GM19467 (cell line): Measurements from ENCODE around the gene TDRD1.

Source experiments
- ATAC-seq: cut with Tn5 transposase; IDR thresholded peaks from one replicate; pipeline ENCODE4 v1.9.1; 2021; ENCODE audit warnings: mild to moderate bottlenecking, moderate library complexity; ENCODE audit not compliant: unreplicated experiment

The TDRD1 gene

GRCh38 chr10:114174695-114175188, 4.4 kb upstream of the TDRD1 start:
- no peak for ATAC-seq

DNA sequence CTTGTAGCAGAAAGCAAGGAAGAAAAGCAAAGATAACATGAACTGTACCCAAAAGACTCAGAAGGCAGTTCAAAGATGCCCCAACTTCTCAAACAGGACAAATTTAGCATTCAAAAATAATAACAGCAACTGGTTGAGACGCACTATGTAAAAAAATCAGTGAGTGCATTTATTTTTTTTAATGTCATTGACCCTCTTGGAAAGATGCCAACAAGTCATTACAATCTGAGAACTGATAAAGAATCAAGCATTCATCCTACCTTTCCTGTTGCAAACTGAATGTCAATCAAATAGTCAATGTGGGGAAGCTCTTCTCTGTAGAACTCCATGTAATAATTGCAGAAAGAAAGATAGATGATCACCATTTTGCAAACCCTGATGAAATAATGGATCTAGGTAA, 3.5 kb upstream of the TDRD1 start:
- no peak for ATAC-seq

DNA sequence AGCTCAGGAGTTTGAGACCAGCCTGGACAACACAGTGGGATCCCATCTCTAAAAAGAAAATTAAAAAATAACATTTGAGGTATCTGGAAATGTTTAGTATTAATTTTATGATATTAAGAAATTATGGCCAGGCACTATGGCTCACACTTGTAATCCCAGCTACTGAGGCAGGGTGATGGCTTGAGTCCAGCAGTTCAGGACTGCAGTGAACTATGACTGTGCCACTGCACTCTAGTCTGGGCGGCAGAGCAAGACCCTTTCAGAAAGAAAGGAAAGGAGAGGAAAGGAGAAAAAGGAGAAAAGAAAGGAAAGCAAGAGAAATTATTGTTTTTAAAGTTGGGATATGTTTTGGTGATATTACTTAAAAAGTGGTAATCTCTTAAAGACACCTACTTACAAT, 2.6 kb upstream of the TDRD1 start:
- ATAC-seq = no peak

DNA sequence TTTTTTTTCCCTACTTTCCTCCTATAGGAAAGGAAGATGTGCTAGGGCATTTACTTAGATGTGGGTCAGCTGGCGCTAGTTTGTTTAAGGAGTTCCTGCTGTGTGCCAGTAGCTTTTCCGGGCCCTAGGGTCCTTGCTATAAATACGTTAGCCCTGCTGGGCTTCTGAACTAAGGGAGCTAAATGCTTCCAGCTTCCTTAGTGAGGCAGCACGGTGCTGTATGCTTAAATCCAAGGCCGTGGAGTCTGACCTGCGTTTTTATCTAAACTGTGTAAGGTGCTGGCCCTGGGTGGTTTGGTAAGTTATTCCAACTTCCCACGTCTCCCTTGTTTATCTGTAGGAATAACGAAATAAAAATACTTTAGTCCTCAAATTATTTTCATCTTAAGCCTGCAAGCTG, 594 bp downstream of the TDRD1 start:
- ATAC-seq = no peak

- no peak for ATAC-seq
Observed at GRCh38 chr10:114180937-114181336, 1.8 kb downstream of the TDRD1 start.

GRCh38 chr10:114181971-114182370, 2.8 kb downstream of the TDRD1 start:
- no peak for ATAC-seq

GRCh38 chr10:114183563-114183962, 4.4 kb downstream of the TDRD1 start:
- no peak for ATAC-seq

DNA sequence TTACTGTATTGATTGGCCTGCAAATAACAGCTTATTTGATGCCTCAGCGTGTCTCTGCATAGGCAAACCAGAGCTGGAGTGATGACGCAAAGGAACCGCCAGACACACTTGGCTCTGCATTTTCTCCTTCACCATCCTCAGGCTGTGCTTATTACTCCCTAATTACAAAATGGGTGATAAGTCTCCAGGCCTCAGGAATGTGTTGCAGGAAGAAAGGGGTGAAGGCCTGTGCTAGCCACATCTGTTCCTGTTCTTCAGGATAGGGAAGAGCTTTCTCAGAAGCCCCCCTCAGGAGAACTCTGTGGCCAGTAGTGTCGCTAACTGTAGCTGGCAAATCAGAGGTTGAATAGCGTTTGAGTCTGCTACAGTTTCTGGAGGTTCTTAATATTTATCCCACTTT, 5.1 kb downstream of the TDRD1 start:
- no peak for ATAC-seq

GRCh38 chr10:114188001-114188400, 8.8 kb downstream of the TDRD1 start:
- no peak for ATAC-seq

GRCh38 chr10:114188900-114189299, 9.7 kb downstream of the TDRD1 start:
- no peak for ATAC-seq

GRCh38 chr10:114189700-114190099, 10.5 kb downstream of the TDRD1 start:
- ATAC-seq = no peak

DNA sequence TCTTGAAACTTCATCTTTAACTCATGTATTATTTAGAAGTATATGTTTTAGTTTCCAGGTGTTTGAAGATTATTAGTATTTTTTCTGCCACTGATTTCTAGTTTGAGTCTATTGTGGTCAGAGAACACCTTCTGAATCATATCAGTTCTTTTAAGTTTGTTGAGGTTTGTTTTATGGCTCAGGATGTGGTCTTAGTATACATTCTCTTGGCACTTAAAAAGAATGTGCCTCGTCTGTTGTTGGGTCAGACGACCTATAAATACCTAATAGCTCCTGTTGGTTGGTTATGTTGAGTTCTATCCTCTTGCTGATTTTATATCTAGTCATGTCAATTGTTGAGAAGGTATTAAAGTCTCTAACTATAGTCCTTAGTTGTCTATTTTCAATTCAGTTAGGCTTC, 15.9 kb downstream of the TDRD1 start:
- no peak for ATAC-seq

- ATAC-seq = no peak
Observed at GRCh38 chr10:114199239-114199638, 20.1 kb downstream of the TDRD1 start.

DNA sequence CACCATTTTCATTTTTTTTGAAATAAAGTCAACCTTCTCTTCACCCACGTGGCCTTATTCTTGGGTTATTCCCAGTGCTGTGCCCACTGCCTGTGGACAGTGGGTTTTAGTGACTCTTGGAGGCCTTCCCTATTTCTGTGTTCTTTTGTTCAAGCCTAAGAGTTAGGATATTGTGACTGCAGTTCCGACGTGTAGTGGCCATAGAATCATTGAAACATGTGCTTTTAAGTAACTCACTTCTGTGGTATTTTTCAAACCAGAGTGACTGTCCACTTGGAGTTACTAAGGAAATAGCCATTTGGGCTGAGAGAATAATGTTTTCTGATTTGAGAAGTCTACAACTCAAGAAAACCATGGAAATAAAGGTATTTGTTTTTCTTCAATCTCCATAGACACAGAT, 23.7 kb downstream of the TDRD1 start:
- no peak for ATAC-seq

DNA sequence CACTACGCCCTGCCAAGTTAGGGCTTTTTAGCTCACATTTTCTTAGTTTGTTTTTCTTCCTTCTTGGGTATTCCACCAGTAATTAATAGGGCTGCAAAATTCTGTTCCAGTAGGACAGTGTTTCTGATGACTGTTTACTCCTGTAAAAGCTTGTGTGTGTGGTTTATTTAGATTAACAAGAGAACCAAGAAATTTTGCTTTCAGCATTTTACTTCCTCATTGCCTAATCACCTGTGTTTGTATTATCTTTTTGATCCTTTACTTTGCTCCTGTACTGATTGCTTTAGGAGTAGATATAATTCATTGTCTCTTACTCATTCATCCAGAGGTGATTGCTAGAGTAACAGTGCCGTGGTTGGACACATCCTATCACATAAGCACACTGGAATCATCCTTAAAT, 27.7 kb downstream of the TDRD1 start:
- no peak for ATAC-seq

DNA sequence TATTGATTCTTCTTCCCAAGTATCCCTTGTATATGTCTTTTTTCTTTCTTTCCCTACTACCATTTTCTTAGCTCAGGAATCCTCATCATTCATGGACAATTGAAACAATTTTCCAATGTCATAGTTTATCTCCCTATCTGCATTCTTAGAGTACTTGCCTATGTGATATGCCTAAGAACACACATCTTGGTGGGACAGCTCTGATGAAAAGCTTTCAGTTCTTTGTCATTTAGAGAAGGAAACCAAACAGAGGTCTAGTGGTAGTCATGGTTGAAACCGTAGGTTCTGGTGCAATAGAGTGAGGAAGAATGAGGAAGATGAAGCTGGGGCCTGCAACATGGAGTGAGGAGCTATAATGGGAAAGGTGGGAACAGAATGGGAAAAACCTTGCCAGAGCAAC, 28.2 kb downstream of the TDRD1 start:
- no peak for ATAC-seq

- ATAC-seq = no peak
Observed at GRCh38 chr10:114208351-114208750, 29.2 kb downstream of the TDRD1 start.

DNA sequence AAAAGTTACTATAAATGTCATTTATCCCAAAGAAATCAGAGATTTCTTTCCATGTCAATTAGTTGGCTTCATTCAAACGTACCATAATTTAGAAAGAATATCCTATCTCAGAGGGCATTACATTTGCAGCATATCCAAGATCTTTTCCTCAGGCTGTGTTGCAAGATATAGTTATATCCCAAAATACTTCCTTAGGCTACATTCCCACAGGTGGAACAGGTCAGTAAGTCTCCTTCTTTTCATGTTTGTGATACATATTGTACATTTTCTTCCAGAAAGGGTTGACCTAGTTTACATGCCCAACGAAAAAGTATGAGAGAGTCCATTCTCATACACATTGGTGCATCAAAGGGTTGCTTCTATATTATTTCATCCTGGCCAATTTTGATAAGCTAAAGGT, 33.0 kb downstream of the TDRD1 start:
- ATAC-seq = no peak

DNA sequence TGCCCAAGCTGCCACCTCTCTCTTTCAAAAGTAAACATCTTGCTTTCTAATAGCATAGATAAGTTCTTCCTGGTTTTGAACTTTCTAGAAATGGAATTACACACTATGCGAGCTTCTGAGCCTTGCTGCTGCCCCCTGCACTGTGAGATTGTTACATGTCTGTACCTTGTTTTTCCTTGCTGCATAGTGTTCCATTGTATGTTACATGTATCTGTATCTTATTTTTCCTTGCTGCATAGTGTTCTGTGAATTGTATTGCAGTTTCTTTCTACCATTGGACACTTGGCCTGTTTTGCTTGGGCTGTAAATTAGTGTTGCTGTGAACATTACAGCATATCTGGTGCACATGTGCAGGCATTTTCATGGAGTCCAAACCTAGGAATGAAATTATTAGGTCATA, 35.9 kb downstream of the TDRD1 start:
- no peak for ATAC-seq

GRCh38 chr10:114220281-114220680, 41.1 kb downstream of the TDRD1 start:
- ATAC-seq = no peak

GRCh38 chr10:114221235-114221634, 42.1 kb downstream of the TDRD1 start:
- no peak for ATAC-seq

- no peak for ATAC-seq
Observed at GRCh38 chr10:114223066-114223465, 43.9 kb downstream of the TDRD1 start.

GRCh38 chr10:114228156-114228555, 49.0 kb downstream of the TDRD1 start:
- no peak for ATAC-seq
